Fibroblast of mammary gland (primary cell): ENCODE data around the gene ACSL3.
A peak's percentile ranks its signal among the peaks of the same experiment; 100 is the strongest.

Experiments used
- DNase-seq: peaks from one replicate; pipeline ENCODE4 v3.0.0-alpha.2; 2010; ENCODE audit warnings: low read depth
- H3K4me3 ChIP-seq: 2 replicates; pipeline ENCODE4 v1.5.1; 2011; ENCODE audit warnings: low read depth, mild to moderate bottlenecking, low read length, moderate library complexity; ENCODE audit not compliant: control insufficient read depth
- TF ChIP-seq, protein P1 (sequence below): conservative IDR thresholded peaks from 2 replicates; pipeline ENCODE4 v1.5.1; 2011; ENCODE audit warnings: low read depth, low read length, inconsistent platforms; ENCODE audit not compliant: control insufficient read depth, insufficient read depth

ACSL3 gene

DNA sequence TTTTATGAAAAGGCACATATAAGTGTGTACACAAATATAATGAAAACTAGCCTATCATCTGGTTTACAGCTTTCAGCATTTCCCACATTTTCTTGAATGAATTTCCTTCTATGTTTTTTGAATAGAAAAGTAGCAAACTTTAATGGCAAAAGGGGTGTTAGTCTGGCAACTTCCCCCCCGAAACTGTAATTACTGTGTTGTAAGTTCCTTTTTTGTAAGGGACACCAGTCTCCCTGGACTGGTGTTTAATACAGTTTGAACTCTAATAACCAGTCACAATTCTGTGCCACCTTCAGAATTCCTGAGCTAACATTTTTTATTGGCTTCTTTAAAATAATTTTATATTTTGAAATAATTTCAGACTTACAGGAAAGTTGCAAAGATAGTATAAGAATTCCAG, 94.2 kb downstream of the ACSL3 start:
- no peak overlapping the region for H3K4me3 ChIP-seq
- TF ChIP-seq, protein P1, sequence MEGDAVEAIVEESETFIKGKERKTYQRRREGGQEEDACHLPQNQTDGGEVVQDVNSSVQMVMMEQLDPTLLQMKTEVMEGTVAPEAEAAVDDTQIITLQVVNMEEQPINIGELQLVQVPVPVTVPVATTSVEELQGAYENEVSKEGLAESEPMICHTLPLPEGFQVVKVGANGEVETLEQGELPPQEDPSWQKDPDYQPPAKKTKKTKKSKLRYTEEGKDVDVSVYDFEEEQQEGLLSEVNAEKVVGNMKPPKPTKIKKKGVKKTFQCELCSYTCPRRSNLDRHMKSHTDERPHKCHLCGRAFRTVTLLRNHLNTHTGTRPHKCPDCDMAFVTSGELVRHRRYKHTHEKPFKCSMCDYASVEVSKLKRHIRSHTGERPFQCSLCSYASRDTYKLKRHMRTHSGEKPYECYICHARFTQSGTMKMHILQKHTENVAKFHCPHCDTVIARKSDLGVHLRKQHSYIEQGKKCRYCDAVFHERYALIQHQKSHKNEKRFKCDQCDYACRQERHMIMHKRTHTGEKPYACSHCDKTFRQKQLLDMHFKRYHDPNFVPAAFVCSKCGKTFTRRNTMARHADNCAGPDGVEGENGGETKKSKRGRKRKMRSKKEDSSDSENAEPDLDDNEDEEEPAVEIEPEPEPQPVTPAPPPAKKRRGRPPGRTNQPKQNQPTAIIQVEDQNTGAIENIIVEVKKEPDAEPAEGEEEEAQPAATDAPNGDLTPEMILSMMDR = no peak
- no peak for DNase-seq

DNA sequence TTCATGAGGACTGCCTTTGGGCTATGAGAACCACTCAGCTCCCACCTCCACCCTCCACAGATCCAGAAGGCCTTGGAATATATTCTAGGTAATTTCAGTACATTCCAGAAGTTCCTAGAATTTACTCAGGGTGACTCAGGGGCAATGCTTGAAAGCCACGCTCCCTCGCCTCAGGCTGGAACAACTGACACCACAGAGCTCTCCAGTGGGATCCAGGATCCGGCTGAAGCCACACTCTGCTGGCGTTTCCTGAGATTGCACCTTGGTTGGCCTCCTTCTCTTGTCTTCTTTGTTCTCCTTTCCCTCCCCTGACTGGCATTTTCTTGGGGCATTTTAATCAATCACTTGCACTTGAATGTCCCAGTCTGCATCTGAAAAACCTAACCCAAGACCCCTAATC, 98.5 kb downstream of the ACSL3 start:
- no peak overlapping the region for H3K4me3 ChIP-seq
- peak; percentile 61 for DNase-seq
- TF ChIP-seq, protein P1 = peak; percentile 58

DNA sequence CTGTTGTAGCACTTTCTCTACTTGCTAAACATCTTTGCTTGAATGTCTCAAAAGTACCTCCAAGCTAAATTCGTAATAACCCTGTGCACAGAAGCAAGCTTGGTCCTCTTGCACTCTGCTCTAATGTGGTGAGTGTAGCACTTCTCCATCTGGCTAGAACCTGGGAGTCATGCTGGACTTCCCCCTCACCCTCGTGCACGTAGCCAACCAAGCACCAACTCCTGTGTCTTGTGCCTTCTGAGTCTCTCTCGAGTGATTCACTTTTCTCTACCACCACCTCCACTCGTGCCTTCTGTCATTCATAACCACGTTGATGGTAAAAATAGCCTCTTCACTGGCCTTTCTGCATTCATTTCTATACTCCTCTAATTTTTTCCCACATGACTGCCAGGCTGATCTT, 99.3 kb downstream of the ACSL3 start:
- TF ChIP-seq, protein P1 = no peak
- DNase-seq = peak; percentile 45
- H3K4me3 ChIP-seq = no peak overlapping the region

DNA sequence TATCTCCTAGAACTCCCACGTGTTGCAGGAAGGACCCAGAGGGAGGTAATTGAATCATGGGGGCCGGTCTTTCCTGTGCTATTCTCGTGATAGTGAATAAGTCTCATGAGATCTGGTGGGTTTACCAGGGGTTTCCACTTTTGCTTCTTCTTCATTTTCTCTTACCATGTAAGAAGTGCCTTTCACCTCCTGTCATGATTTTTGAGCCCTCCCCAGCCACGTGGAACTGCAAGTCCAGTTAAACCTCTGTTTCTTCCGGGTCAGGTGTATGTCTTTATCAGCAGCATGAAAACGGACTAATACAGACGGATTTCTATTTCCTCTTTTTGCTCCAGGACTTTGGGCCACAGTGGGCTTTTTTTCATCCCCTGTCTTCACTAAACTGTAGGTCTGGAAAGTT, 102.8 kb downstream of the ACSL3 start:
- no peak overlapping the region for H3K4me3 ChIP-seq
- DNase-seq = no peak
- TF ChIP-seq, protein P1 = no peak

DNA sequence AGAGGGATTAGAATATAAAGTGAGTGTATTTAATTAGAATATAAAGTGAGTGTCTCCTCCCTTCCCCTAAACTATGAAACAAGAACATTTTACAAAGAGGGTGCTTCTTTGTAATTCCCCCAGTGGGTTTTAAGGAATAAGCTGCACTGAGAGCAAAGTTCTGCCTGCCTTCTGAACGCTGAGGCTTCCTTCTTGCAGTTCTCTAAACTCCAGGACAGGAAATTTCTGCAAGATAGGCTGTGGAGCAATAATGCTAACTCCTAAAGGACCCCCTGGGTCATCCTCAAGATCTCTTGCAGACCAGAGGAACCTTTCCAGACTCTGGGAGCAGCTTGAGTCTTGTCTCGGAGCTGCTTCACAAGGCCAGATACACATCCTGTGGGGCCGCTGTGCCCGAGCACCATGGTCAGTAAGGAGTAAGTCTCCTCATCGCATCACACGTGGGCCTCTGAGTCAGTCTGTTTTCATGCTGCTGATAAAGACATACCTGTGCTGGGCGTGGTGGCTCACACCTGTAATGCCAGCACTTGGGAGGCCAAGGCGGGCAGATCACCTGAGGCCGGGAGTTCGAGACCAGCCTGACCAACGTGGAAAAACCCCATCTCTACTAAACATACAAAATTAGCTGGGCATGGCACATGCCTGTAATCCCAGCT, 103.7 kb downstream of the ACSL3 start:
- H3K4me3 ChIP-seq = no peak overlapping the region
- DNase-seq = no peak
- TF ChIP-seq, protein P1 = no peak

DNA sequence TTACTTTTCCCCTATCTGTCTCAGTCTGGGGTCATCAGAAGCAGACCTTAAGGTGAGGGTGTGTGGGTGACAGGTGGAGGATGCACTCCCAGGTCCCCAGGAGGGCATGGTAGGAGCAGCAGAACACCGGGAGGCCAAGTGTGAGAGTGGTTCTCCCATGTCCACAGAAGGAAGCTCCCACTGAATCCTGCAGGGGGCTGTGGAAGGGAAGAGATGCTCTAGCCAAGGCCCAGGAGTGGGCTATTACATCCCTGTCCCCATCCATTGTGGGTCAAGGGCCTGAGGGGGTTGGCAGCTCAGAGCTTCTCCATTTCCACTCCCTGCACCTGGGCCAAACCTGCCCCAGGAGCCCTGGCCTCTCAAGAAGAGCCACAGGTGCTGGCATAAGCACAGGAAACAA, 104.7 kb downstream of the ACSL3 start:
- TF ChIP-seq, protein P1 = no peak
- no peak overlapping the region for H3K4me3 ChIP-seq
- no peak for DNase-seq
